GM18517 (cell line): ENCODE measurements around the gene KNSTRN.

Experiments
- ATAC-seq: cut with Tn5 transposase; IDR thresholded peaks from one replicate; pipeline ENCODE4 v1.9.1; 2021; ENCODE audit warnings: mild to moderate bottlenecking, moderate library complexity; ENCODE audit not compliant: unreplicated experiment

KNSTRN gene

GRCh38 chr15:40392986-40393948 is 10.7 kb downstream of the KNSTRN start:
- no peak for ATAC-seq

GRCh38 chr15:40397688-40398412 is 15.3 kb downstream of the KNSTRN start:
- ATAC-seq = no peak

DNA sequence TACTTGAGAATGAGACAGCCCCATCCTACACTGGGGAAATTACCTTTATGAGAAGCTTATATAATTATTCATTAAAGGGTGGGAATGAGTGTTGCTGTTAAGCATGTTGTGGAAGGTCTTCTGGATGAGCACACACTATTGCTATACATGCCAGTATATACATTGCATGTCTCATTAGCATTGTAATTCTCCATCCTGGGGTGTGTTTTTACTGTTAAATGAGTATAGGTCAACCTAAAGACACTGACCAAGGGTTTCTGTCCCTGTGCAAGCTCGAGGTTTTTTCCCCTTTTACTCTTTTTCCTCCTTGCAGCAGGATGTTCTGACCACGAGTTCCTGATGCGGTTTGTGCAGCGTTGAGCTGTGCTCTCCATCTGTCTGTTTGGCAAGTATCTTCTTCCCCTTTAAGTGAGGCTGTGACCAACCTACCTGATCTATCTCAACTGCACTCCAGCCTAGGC is 15.9 kb downstream of the KNSTRN start:
- peak; percentile 83 for ATAC-seq

- no peak for ATAC-seq
Observed at GRCh38 chr15:40399370-40399769, 16.8 kb downstream of the KNSTRN start.

- ATAC-seq = peak; percentile 75
Observed at GRCh38 chr15:40405501-40406381, 23.2 kb downstream of the KNSTRN start, which contains the start of gene IVD. IVD (plus strand) TSS chr15:40405795; CDS start chr15:40405828, 33 bp downstream.

DNA sequence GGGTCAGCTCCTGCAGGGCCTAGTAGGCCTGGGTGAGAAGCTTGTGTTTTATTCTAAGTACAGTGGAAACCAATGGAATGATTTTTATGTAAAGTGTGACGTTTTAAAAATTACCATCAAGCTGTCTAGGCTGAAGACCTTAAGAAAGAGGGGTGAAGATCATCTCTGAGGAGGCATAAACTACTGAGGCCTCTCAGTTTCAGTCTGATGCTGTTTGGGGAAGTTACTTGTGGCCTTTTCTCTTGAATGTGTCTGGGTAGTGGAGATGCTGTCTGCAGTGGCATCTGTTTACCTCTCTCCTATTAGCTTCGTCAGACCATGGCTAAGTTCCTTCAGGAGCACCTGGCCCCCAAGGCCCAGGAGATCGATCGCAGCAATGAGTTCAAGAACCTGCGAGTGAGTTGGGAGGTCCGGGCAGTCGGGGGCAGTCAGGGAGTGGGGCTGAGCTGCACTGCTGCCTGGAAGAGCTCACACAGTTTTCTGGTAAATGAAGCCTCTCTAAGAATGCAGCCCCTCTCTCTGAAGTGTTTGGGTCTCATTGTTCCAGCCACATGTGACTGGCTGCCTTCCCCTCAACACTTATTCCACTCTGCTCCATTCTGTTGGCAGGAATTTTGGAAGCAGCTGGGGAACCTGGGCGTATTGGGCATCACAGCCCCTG is 24.9 kb downstream of the KNSTRN start:
- peak; percentile 62 for ATAC-seq

DNA sequence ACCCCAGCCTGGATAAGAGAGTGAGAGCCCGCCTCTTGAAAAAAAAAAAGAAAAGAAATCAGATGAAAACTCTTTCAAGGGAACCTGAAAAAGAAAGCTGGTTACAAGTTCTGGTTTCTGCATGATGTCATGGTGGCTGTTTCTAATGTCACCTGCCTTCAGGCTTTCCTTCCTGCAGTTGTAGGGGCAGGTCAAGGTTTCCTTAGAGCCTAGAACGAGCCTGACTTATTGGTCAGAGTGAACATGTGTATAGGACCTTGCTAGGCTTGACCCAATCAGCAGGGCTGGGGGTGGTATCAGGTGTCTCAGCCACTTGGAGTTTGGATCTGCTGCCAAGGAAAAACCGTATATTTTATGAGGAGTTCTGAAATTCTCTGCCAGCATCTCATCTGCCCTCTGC is 26.8 kb downstream of the KNSTRN start:
- ATAC-seq = no peak

GRCh38 chr15:40410476-40410875 is 28.0 kb downstream of the KNSTRN start:
- ATAC-seq = no peak

DNA sequence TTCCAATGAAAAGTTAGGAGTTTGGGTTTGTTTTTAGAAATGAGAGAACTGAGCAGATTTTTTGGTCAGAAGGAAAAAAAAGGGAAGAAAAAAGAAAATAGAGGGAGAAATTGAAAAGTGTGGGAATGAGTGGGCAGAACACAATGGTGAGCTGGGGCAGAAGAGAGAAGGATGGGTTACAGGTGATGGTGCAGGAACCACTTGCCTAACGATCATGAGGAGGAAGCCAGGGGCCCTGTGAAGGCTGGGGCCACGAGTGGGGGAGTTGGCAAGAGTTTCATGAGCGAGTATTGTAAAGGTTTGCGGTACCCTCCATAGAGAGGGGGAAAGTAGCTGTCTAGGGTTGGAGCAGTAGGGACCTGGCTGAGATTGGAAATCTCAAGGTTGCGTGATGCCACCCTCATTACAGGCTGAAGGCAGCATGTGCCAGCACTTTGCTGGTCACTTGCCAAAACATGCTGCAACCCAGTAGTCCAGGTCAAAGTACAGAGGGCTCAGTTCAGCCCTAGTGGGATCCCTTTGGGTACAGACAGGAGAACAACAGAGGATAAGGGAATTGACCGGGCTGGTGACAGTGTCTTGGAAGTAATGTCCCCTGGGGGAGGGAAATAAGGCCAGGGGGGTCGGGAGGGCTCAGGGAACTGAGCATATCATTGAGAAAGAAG is 29.7 kb downstream of the KNSTRN start:
- no peak for ATAC-seq

DNA sequence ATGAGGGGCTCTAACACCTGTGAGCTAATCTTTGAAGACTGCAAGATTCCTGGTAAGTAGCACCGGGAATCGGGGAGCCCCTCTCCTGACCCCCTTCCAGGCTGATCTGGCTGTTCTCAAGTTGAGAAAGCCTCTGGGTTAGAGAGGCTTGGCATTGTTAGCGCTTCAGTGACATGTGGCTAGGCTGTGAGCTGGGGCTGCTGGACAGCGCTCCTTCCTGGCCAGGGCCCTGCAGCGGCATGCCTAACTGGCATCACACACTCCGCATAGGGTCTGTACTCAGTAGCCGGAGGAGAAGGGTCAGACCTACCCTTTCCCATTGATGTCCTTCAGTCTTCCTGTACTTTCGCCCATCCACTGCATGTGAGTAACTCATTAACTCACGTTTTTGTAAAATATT is 30.5 kb downstream of the KNSTRN start:
- no peak for ATAC-seq

GRCh38 chr15:40414816-40415215 is 32.3 kb downstream of the KNSTRN start:
- no peak for ATAC-seq

DNA sequence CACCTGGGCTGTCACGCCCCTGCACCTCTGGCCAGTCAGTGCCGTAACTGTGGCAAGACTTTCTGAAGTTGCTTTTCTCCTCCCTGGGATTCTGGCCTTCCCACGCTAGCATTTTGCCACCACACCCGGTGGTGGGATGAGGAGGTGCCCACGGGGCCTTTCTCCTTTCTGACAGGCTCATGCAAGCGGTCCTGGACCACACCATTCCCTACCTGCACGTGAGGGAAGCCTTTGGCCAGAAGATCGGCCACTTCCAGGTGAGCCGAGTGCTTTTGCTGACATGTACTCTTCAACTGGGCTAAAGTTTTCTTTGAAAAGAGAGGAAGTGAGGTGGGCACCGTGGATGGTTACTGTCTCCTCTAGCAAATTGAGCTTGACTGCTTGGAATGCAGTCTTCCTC is 32.7 kb downstream of the KNSTRN start:
- ATAC-seq = no peak

GRCh38 chr15:40416056-40416455 is 33.5 kb downstream of the KNSTRN start:
- no peak for ATAC-seq

DNA sequence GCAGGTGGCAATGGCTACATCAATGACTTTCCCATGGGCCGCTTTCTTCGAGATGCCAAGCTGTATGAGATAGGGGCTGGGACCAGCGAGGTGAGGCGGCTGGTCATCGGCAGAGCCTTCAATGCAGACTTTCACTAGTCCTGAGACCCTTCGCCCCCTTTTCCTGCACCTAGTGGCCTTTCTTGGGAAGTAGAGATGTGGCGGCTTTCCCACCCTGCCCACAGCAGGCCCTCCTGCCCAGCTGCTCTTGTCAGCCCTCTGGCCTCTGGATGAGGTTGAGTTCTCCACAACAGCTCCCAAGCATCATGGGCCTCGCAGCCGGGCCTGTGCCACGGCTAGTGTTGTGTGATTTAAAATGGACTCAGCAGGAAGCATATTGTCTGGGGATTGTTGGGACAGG is 35.6 kb downstream of the KNSTRN start:
- ATAC-seq = no peak

- no peak for ATAC-seq
Observed at GRCh38 chr15:40420071-40420713, 37.7 kb downstream of the KNSTRN start.

- no peak for ATAC-seq
Observed at GRCh38 chr15:40420793-40421192, 38.3 kb downstream of the KNSTRN start.

DNA sequence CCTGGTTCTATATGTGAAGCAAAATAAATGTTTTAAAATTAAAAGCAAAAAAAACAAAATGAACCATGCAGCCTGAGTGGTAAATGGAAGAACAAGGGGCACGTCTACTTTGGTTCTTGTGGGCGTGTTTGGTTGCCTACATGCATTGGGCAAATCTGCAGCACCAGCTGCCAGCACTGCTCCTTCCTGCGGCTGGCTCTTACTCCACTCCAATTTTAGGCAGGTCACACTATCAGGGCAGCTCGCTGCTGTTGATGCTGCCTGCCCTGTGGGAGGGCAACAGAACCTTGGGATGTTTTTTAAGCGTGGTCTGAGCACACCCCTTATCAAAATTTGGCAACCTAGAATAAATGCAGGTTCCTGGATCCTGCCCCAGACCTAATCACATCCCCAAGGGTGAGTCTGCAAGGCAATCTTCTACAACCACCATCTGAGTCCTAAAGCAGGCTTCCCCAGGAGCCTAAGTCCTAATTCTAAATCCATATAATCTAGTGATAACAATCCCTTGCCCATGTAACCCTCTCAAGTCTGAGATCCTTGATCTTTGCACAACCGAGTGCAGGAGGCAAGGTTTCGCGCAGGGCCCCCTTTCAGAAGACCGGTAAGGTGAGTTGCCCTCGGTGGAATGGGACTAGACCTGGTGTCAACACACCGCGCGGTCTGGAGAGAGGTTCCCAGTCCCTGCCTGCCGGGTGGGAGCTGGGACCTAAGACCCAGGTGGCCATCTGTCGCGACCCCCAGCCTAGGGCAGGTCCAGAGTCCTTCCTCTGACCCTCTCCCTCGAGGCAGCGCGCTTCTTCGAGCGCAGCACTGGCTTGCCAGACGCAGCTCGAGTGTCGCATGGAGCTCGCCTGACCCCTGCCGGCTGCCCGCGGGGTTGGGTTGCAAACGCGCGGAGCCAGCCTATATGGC is 39.0 kb downstream of the KNSTRN start:
- no peak for ATAC-seq

DNA sequence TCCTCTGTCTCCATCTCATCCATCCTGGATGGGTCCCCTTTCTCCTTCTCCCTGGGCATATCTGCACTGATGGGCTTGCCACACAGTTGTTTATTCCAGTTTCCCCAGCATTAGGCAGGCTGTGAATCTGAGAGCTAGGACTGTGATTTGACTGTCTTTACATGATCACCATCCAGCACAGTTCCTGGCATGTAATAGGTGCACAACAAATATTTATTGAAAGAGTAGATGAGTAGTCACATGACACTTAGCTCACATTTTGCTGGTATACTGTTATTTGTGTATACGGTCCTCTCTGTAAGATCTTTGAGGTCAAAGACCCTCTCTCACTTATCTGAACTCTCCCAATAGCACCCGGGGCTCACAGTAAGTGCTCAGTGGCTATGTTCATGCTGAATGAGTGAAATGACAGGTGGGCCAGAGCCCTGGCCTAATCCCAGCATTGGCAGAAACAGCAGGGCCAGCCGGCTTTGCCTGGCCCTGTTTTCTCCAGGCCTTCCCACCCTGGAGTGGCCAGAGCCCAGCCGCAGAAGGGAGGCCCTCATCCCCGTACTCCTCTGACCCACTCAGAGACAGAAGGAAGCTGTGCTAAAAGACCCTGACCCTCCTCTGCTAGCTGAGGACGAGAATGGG is 42.1 kb downstream of the KNSTRN start:
- no peak for ATAC-seq
